GM13976 (cell line): Measurements from ENCODE around the gene GALNT7.

Experiments used
- DNase-seq: peaks from one replicate; pipeline ENCODE4 v3.0.0; 2012; ENCODE audit warnings: low spot score
- in situ Hi-C: fragments of 300-500 bp; cut with MboI; formaldehyde crosslinking; loops from one replicate; pipeline ENCODE4 v1.12.0; 2022; ENCODE audit warnings: low sequenced_read_pairs, mixed read lengths, inconsistent platforms; ENCODE audit not compliant: unreplicated experiment
- TF ChIP-seq, protein P1 (sequence below): IDR thresholded peaks from 2 replicates; pipeline ENCODE4 v1.5.1; 2012; ENCODE audit warnings: borderline replicate concordance, mild to moderate bottlenecking; ENCODE audit not compliant: insufficient read depth; ENCODE audit errors: extremely low read depth, missing control alignments, control extremely low read depth

GALNT7 gene

DNA sequence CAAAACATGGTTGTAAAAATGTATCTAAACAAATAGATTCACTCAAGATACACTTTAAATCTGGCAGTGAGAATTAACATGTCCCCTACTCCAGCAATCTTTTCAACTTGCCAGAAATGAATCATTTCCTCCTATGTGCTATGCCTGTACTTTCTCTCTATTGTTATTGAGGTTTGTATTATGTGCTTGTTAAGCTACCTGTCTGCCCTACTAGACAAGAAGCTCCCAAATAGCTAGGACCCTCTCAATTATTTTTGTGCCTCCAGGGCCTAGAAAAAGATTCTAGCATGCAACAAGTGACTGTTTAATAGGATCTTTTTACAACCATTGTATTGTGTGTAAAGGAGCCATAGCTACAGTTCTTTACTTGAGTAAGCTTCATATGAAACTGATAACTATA is 198.7 kb downstream of the GALNT7 start:
- in situ Hi-C loops: no loop called here
- peak; percentile 28 for DNase-seq
- TF ChIP-seq, protein P1, sequence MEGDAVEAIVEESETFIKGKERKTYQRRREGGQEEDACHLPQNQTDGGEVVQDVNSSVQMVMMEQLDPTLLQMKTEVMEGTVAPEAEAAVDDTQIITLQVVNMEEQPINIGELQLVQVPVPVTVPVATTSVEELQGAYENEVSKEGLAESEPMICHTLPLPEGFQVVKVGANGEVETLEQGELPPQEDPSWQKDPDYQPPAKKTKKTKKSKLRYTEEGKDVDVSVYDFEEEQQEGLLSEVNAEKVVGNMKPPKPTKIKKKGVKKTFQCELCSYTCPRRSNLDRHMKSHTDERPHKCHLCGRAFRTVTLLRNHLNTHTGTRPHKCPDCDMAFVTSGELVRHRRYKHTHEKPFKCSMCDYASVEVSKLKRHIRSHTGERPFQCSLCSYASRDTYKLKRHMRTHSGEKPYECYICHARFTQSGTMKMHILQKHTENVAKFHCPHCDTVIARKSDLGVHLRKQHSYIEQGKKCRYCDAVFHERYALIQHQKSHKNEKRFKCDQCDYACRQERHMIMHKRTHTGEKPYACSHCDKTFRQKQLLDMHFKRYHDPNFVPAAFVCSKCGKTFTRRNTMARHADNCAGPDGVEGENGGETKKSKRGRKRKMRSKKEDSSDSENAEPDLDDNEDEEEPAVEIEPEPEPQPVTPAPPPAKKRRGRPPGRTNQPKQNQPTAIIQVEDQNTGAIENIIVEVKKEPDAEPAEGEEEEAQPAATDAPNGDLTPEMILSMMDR: no peak

- TF ChIP-seq, protein P1: no peak
- in situ Hi-C loops: no loop called here
- DNase-seq: no peak
Observed at GRCh38 chr4:173367946-173368345, 199.3 kb downstream of the GALNT7 start.

- DNase-seq: peak; percentile 50
- TF ChIP-seq, protein P1: no peak
- in situ Hi-C loops: no loop called here
Observed at GRCh38 chr4:173370130-173370476, 201.5 kb downstream of the GALNT7 start.

DNA sequence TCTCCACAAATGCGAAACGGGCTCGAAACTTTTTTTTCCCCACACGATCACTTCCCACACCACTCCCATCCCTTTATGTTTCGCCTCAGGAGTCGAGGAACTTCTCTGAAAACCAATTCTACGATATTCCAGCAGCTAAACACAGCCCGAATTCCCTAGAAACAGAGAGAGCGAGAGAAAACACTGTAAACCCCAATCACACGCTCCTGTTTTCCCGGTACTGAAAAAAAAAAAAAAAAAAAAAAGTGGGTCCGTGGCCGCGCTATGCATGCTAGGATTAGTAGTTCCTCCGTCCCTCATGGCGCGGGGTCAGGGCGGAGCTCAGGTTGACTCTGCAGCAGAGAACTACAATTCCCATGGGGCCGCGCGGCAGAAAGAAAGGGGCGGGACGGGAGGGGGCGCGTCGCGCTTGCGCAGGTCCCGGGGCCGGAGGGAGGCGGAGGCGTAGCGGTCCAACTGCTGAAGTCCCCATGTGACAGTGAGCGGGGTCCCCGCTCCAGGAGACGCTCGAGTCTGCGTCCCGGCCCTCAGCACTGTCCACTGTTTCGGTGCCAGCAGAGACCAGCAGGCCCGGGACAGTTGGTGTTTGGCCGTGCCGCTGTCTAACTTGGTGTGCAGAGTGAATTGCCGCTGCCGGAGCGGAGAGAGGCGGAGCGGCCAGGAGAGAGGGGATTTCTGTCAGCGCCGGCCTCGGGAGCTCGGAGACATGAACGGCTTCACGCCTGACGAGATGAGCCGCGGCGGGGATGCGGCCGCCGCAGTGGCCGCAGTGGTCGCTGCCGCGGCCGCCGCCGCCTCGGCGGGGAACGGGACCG is 202.1 kb downstream of the GALNT7 start, which contains the start of gene SAP30:
Gene SAP30 (plus strand): TSS at position 478 of the 815 bp plus-strand sequence. CDS start 229 bp downstream, at position 707.
- DNase-seq: peak; percentile 94
- in situ Hi-C loops: no loop called here
- TF ChIP-seq, protein P1: no peak

- DNase-seq: peak; percentile 47
- in situ Hi-C loops: no loop called here
- TF ChIP-seq, protein P1: no peak
Observed at GRCh38 chr4:173371292-173372192, 202.9 kb downstream of the GALNT7 start.
